ENCODE data around the gene MPHOSPH9.

MPHOSPH9 gene

GRCh38 chr12:123164222-123164621 lies 68.7 kb downstream of the MPHOSPH9 start:
- no peak for ATAC-seq
- TF ChIP-seq BACH2 (CRISPR knock-in tag; IDR thresholded peaks at IDR 0.05; ENCODE audit: borderline replicate concordance) (no peak), GLIS3 (CRISPR knock-in tag; IDR thresholded peaks at IDR 0.05) (no peak)

- no peak for ATAC-seq
- TF ChIP-seq PATZ1 (CRISPR knock-in tag; IDR thresholded peaks at IDR 0.05; ENCODE audit: borderline replicate concordance): no peak
- no peak for TF ChIP-seq ZFP30 (CRISPR knock-in tag; IDR thresholded peaks at IDR 0.05)
- TF ChIP-seq PPARA (CRISPR knock-in tag; IDR thresholded peaks at IDR 0.05; ENCODE audit: borderline replicate concordance): no peak
- TF ChIP-seq TOX (CRISPR knock-in tag; IDR thresholded peaks at IDR 0.05; ENCODE audit: borderline replicate concordance): no peak
- no peak for TF ChIP-seq TSHZ2 (CRISPR knock-in tag; IDR thresholded peaks at IDR 0.05)
- TF ChIP-seq ZNF70 (CRISPR knock-in tag; IDR thresholded peaks at IDR 0.05): no peak
- no peak for TF ChIP-seq ZC3H10 (CRISPR knock-in tag; IDR thresholded peaks at IDR 0.05)
- no peak for TF ChIP-seq BACH2 (CRISPR knock-in tag; IDR thresholded peaks at IDR 0.05; ENCODE audit: borderline replicate concordance)
- TF ChIP-seq GLIS3 (CRISPR knock-in tag; IDR thresholded peaks at IDR 0.05): no peak
- no peak for TF ChIP-seq CSDC2 (CRISPR knock-in tag; IDR thresholded peaks at IDR 0.05)
- TF ChIP-seq POU6F1 (CRISPR knock-in tag; IDR thresholded peaks at IDR 0.05; ENCODE audit: borderline replicate concordance, low read depth): no peak
These were observed 69.7 kb downstream of the MPHOSPH9 start for GRCh38 chr12:123163227-123163626.

- no peak for ATAC-seq
- TF ChIP-seq CSRNP3 (CRISPR knock-in tag; IDR thresholded peaks at IDR 0.05) (no peak), TSHZ2 (CRISPR knock-in tag; IDR thresholded peaks at IDR 0.05) (no peak), BACH2 (CRISPR knock-in tag; IDR thresholded peaks at IDR 0.05; ENCODE audit: borderline replicate concordance) (no peak), ZNF70 (CRISPR knock-in tag; IDR thresholded peaks at IDR 0.05) (no peak), ZNF565 (CRISPR knock-in tag; conservative IDR thresholded peaks at IDR 0.05; ENCODE audit: low read depth) (no peak), ZC3H10 (CRISPR knock-in tag; IDR thresholded peaks at IDR 0.05) (no peak), OSR1 (CRISPR knock-in tag; IDR thresholded peaks at IDR 0.05) (no peak), PPARA (CRISPR knock-in tag; IDR thresholded peaks at IDR 0.05; ENCODE audit: borderline replicate concordance) (no peak), GLIS3 (CRISPR knock-in tag; IDR thresholded peaks at IDR 0.05) (no peak), ZNF8 (CRISPR knock-in tag; IDR thresholded peaks at IDR 0.05) (no peak), CREB5 (CRISPR knock-in tag; IDR thresholded peaks at IDR 0.05; ENCODE audit: low read depth) (no peak), ARNTL (CRISPR knock-in tag; IDR thresholded peaks at IDR 0.05; ENCODE audit: borderline replicate concordance, low read depth) (no peak)
These were observed 72.0 kb downstream of the MPHOSPH9 start for GRCh38 chr12:123160801-123161487.

Measured in SK-N-SH treated with all-trans-retinoic acid at 6 μM for 48 hours (cell line).